GM12874 (cell line): ENCODE results near the gene TMBIM1.

Source experiments
- CTCF ChIP-seq: IDR thresholded peaks from 2 replicates; pipeline ENCODE4 v1.5.1; 2011; ENCODE audit warnings: low read depth, mild to moderate bottlenecking, control low read depth, low read length, moderate library complexity; ENCODE audit not compliant: insufficient read depth

The TMBIM1 gene, protein sequence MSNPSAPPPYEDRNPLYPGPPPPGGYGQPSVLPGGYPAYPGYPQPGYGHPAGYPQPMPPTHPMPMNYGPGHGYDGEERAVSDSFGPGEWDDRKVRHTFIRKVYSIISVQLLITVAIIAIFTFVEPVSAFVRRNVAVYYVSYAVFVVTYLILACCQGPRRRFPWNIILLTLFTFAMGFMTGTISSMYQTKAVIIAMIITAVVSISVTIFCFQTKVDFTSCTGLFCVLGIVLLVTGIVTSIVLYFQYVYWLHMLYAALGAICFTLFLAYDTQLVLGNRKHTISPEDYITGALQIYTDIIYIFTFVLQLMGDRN

DNA sequence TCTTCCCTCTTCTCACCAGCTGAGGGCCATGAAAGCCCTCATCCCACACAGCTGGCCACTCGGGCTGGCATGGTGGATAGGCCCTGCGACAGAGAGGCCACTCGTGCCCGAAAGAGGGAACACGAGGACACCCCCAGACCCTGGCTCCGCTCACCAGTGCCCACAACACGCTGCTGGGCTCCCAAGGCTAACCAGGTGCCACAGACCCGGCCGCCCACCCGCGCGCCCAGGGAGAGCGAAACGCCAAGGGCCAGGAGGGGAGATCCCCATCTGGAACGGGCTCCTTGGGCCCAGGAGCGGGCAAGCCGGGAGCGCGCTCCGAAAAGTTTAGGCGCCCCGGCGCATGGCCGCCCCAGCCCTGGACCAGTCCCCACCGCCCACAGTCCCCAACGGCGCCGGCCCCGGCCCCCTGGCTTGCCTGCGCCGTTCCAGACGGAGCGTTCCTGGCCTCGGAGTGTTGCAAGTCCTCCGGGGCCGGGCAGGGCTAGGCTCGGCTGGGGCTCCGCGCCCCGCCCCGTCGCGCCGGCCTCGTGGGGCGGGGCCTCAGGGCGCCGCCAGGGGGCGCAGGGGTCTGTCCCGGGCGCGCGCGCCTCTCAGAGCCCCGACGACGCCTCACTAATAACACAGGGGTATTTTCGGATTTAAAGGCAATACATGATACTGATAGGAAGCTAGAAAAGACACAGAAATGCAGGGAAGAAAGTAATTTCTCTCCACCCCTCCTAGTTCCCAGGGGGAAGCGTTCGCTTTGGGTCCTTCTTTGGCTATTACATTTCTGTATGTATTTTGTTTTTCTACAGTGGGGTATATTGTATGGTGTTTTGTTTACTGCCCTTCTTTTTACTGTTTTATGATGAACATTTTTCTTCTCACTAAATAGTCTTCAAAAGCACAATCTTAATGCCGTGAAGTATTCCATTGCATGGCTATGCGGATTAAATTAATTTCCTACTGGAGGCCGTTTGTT lies at the start of gene TMBIM1:
TMBIM1 (minus strand) TSS at position 456 of the 967 bp plus-strand sequence. CDS start 10,362 bp downstream, outside the sequence.
- TF ChIP-seq CTCF, result peak; percentile 83

DNA sequence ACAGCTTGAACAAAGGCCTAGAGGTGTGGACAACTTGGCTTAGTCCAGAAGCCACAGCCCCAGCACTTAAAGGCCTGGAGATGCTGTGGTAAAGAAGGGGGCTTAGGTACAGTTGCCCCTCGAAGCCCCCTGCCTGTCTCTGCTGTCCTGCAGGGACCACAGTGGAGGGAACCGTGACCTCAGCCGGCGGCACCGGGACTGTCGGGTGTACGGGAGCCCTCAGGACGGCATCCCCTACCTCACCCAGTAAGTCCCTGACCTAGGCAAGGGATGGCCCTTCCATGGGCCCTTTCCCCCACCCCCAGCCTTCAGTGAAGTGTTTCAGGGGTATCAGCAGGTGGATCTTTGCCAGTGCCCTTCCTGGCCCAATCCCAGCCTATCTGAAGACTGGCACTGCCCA lies 49.1 kb upstream of the TMBIM1 start:
- TF ChIP-seq CTCF, result no peak

GRCh38 chr2:218340656-218341055 lies 48.4 kb upstream of the TMBIM1 start:
- TF ChIP-seq CTCF, result no peak

DNA sequence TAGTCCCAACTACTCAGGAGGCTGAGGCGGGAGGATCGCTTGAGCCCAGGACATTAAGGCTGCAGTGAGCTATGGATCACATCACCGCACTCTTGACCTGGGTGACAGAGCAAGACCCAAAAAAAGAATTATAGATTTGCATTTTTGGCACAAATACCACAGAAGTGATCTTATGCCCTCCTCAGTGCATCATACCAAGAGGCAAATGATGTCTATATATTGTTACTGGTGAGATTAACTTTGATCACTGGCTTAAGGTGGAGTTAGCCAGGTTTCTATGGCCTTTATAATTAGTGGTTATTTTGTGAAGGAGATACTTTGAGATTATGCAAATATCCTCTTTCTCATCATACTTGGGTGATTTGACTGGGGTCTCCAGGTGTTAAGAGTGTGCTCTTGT lies 42.2 kb upstream of the TMBIM1 start:
- no peak for TF ChIP-seq CTCF

GRCh38 chr2:218332920-218333645 lies 40.8 kb upstream of the TMBIM1 start:
- no peak for TF ChIP-seq CTCF

- TF ChIP-seq CTCF, result no peak
These were observed 40.0 kb upstream of the TMBIM1 start for GRCh38 chr2:218332288-218332687.

DNA sequence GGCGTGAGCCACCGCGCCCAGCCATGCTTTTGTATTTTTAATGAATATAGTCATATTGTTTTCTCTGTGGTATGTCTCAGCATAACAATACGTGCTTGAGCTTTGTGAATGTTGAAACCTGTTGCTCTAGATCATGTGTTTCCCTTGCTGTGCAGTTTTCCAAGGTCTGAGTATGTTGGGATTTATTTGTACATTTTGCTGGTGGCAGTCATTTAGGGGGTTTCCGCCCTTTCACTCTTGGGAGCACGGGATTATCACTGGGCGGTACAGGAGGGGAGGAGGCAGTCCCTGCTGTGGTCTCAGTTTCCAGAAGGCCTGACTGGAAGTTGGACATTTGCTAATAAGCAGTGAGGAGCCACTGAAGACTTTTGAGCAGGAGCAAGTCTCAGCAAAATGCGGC lies 39.4 kb upstream of the TMBIM1 start:
- TF ChIP-seq CTCF, result no peak
